Dendritic cell treated with granulocyte-macrophage colony-stimulating factor and Interleukin-4, amounts not matched to agents 40 ng/mL and 50 ng/mL, for 4 days (primary cell): ENCODE measurements around the gene NAE1.

Source experiments
- H3K27ac Mint-ChIP-seq: one replicate; pipeline ENCODE4 v1.8.0; 2022; ENCODE audit warnings: mild to moderate bottlenecking, mixed read lengths
- H3K27me3 Mint-ChIP-seq: one replicate; pipeline ENCODE4 v1.8.0; 2022; ENCODE audit warnings: mild to moderate bottlenecking, mixed read lengths
- H3K36me3 Mint-ChIP-seq: one replicate; pipeline ENCODE4 v1.8.0; 2022; ENCODE audit warnings: low read depth, mixed read lengths
- H3K4me1 Mint-ChIP-seq: one replicate; pipeline ENCODE4 v1.8.0; 2022; ENCODE audit warnings: low read depth, mixed read lengths
- H3K4me3 Mint-ChIP-seq: one replicate; pipeline ENCODE4 v1.8.0; 2022; ENCODE audit warnings: mild to moderate bottlenecking, moderate library complexity, mixed read lengths
- H3K9me3 Mint-ChIP-seq: one replicate; pipeline ENCODE4 v1.8.0; 2022; ENCODE audit warnings: mixed read lengths
- intact Hi-C: fragments of 100-400 bp; cut with micrococcal nuclease; formaldehyde crosslinking; loops from one replicate; pipeline ENCODE4 v1.15.0; 2022

Gene NAE1

DNA sequence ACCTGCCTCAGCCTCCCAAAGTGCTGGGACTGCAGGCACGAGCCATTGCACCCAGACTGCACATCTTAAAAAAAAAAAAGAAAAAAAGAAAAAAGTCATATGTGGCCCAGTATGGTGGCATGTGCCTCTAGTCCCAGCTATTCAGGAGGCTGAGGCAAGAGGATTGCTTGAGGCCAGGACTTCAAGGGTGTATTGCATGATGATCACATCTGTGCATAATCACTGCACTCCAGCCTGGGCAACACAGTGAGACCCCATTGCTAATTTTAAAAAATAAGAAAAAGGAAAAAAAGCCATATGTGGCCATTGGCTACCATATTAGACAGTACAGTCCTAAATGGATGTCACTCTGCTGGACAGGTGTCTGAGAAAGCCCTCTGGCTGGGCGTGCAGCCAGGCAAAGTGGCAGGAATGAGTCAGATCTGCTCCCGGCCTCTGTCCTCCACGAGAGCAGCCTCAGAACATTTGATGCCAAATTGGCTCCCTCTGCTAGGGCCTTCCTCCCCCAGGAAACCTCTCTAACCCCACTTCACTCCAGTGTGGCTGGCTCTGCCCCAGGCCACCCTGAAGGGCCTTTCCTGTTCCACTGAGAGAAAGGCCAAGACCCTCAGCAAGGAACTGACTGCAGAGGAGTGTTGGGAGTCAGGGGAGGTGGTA is 28.1 kb upstream of the NAE1 start:
- H3K27ac Mint-ChIP-seq: no peak overlapping the region
- H3K9me3 Mint-ChIP-seq: no peaks in the 10 kb centered on the region
- no peak overlapping the region for H3K4me3 Mint-ChIP-seq
- peaks cover 25% of the 10 kb centered on the region for H3K27me3 Mint-ChIP-seq
- intact Hi-C loops: no loop called here
- H3K36me3 Mint-ChIP-seq: no peaks in the 10 kb centered on the region
- H3K4me1 Mint-ChIP-seq: no peaks in the 10 kb centered on the region

GRCh38 chr16:66857437-66857836 is 26.7 kb upstream of the NAE1 start:
- Mint-ChIP-seq H3K4me3 (no peak overlapping the region), H3K36me3 (no peaks in the 10 kb centered on the region), H3K4me1 (no peaks in the 10 kb centered on the region), H3K27me3 (peaks cover 37% of the 10 kb centered on the region), H3K9me3 (no peaks in the 10 kb centered on the region), H3K27ac (no peak overlapping the region)
- intact Hi-C loops: no loop called here

DNA sequence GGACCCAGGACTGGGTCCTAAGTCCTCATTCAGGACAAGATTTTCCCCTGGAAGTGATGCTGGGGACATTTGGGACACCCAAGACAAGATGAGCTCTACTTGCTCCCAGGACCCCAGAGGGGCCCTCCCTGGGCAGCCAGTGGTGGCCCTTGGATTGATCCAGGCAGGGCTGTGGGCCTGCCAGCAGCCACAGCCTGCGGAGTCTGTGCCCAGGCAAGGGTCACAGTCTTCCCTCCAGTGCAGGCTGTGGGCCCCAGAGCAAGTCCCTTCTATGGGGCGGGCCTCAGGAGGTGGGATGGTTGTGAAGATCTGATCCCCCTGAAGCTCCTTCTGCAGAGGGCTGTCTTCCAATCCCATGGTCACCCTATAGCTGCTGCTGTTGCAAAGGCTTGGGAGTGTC is 26.0 kb upstream of the NAE1 start:
- H3K4me3 Mint-ChIP-seq: no peak overlapping the region
- peaks cover 43% of the 10 kb centered on the region for H3K27me3 Mint-ChIP-seq
- H3K9me3 Mint-ChIP-seq: no peaks in the 10 kb centered on the region
- intact Hi-C loops: no loop called here
- H3K36me3 Mint-ChIP-seq: no peaks in the 10 kb centered on the region
- H3K27ac Mint-ChIP-seq: no peak overlapping the region
- no peaks in the 10 kb centered on the region for H3K4me1 Mint-ChIP-seq

- intact Hi-C loops: no loop called here
- Mint-ChIP-seq H3K27me3 (peaks cover 48% of the 10 kb centered on the region), H3K27ac (no peak overlapping the region), H3K9me3 (no peaks in the 10 kb centered on the region), H3K4me1 (no peaks in the 10 kb centered on the region), H3K4me3 (no peak overlapping the region), H3K36me3 (no peaks in the 10 kb centered on the region)
Observed at GRCh38 chr16:66856184-66856730, 25.5 kb upstream of the NAE1 start.

- Mint-ChIP-seq H3K27ac (no peak overlapping the region), H3K4me3 (no peak overlapping the region)
- intact Hi-C loops: no loop called here
Observed at GRCh38 chr16:66853261-66854139, 22.7 kb upstream of the NAE1 start.

DNA sequence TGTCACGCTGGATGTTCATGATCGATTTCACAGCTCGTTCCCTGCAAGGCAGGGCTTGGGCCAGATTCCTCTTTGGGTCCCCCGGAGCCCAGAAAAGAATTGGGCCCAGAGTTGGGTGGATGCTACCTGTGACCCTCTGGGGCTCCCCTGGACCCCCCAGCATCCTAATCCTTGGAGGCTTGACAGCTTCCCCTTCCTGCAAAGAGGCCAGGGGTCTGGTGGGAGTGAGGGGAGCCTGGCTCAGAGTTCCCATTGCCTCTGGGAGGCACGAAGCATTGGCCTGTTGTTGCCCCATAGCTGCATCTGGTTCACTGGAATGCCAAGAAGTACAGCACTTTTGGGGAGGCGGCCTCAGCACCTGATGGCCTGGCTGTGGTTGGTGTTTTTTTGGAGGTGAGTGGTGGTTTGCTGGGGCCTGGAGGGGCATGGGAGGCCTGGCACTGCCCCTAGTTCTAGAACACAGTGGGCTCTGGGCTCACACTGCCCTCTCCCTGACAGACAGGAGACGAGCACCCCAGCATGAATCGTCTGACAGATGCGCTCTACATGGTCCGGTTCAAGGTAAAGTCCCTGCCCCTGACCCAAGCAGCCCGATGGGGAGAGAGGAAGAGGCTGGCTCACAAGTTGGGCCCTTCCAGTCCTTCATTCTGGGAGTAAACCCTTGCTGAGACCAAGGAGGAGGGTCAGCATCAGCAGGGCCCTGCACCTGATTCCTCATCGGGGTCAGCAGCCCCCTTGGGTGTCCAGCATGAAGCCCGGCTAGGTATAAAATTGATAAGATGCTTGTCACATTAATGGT is 20.6 kb upstream of the NAE1 start:
- intact Hi-C loops: no loop called here
- H3K27me3 Mint-ChIP-seq: peaks cover 81% of the 10 kb centered on the region
- no peak overlapping the region for H3K27ac Mint-ChIP-seq
- peaks cover 20% of the 10 kb centered on the region for H3K4me1 Mint-ChIP-seq
- no peaks in the 10 kb centered on the region for H3K36me3 Mint-ChIP-seq
- no peak overlapping the region for H3K4me3 Mint-ChIP-seq
- no peaks in the 10 kb centered on the region for H3K9me3 Mint-ChIP-seq

More at GRCh38 chr16:66853261-66854139, 22.7 kb upstream of the NAE1 start:
- Mint-ChIP-seq H3K36me3 (no peaks in the 10 kb centered on the region), H3K27me3 (peaks cover 63% of the 10 kb centered on the region), H3K9me3 (no peaks in the 10 kb centered on the region), H3K4me1 (peaks cover 12% of the 10 kb centered on the region)

- Mint-ChIP-seq H3K4me3 (no peak overlapping the region), H3K4me1 (peaks cover 20% of the 10 kb centered on the region), H3K27ac (no peak overlapping the region), H3K9me3 (no peaks in the 10 kb centered on the region), H3K36me3 (no peaks in the 10 kb centered on the region), H3K27me3 (peaks cover 84% of the 10 kb centered on the region)
- intact Hi-C loops: no loop called here
Observed at GRCh38 chr16:66850115-66850815, 19.5 kb upstream of the NAE1 start.

GRCh38 chr16:66849549-66849948 is 18.8 kb upstream of the NAE1 start:
- intact Hi-C loops: no loop called here
- peaks cover 87% of the 10 kb centered on the region for H3K27me3 Mint-ChIP-seq
- no peaks in the 10 kb centered on the region for H3K9me3 Mint-ChIP-seq
- H3K4me3 Mint-ChIP-seq: no peak overlapping the region
- no peak overlapping the region for H3K27ac Mint-ChIP-seq
- H3K4me1 Mint-ChIP-seq: peaks cover 26% of the 10 kb centered on the region
- no peaks in the 10 kb centered on the region for H3K36me3 Mint-ChIP-seq

DNA sequence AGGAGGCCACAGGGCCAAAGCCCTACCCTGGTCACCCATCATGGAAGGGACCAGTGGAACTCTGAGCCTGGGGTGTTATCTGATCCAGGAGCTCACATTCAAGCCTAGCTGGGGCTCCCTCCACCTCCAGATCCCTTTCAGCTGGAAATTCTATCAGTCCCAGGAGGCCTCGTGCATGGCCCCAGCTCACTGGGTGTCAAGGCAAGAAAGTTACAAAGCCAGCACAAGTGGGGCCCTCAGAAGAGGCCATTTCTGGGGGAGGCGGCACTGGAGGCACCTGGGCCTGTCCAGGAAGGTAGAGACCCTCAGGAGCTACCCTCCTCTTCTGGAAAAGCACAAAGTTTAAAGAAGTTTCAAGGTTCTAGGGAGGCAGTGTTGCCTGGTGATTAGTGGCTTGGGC is 18.2 kb upstream of the NAE1 start:
- Mint-ChIP-seq H3K4me3 (no peak overlapping the region), H3K36me3 (no peaks in the 10 kb centered on the region), H3K9me3 (no peaks in the 10 kb centered on the region)

DNA sequence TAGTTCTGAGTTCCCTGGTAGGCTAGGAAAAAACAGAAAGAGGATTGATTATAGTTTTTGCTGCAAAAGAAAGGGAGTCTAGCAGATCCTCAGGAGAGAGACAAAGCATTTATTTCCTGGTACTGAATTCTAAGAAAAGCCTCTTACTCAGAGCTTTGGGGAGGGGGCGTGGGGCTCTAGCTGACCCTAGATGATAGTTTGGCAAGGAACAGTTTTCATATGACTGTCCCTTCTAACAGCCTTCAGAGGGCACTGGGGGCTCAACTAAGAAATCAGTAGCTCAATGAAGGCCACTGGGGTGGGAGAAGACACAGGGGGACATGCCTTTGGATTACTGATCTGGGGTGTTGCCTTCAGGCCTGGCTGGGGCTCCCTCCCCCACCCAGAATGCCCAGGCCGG is 17.4 kb upstream of the NAE1 start:
- Mint-ChIP-seq H3K27me3 (peaks cover 86% of the 10 kb centered on the region), H3K4me1 (peaks cover 31% of the 10 kb centered on the region), H3K4me3 (no peak overlapping the region), H3K27ac (no peak overlapping the region), H3K36me3 (no peaks in the 10 kb centered on the region), H3K9me3 (no peaks in the 10 kb centered on the region)
- intact Hi-C loops: no loop called here

More for the DNA sequence above, 18.2 kb upstream of the NAE1 start:
- intact Hi-C loops: no loop called here
- H3K27me3 Mint-ChIP-seq: peaks cover 86% of the 10 kb centered on the region
- H3K4me1 Mint-ChIP-seq: peaks cover 28% of the 10 kb centered on the region
- no peak overlapping the region for H3K27ac Mint-ChIP-seq

DNA sequence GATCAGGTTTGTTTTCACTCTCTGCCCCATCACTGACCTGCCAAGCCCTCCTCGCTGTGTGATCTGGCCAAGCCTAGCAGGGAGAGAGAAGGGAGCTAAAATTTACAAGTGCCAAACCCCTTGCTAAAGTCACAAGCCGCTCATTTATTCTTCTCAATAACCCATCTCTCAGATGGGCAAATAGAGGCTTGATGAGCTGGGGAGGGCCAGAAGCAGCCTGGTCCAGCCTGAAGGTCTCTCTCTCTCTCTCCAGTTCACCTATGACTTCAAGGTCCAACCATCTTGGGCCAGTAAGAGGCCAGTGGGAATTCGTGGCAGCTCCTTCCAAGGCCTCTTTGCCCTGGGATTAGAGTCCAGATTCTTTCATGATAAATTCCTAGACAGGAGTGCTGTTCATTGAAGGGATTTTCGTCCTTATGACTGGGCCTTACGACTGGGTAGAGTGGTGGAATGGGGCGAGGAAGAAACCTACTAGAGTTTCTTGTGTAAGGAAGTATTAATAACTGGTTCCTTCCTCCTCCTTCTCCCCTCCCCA is 16.8 kb upstream of the NAE1 start:
- Mint-ChIP-seq H3K36me3 (no peaks in the 10 kb centered on the region), H3K9me3 (no peaks in the 10 kb centered on the region), H3K4me3 (no peak overlapping the region), H3K4me1 (peaks cover 31% of the 10 kb centered on the region), H3K27ac (no peak overlapping the region), H3K27me3 (peaks cover 87% of the 10 kb centered on the region)
- intact Hi-C loops: no loop called here

DNA sequence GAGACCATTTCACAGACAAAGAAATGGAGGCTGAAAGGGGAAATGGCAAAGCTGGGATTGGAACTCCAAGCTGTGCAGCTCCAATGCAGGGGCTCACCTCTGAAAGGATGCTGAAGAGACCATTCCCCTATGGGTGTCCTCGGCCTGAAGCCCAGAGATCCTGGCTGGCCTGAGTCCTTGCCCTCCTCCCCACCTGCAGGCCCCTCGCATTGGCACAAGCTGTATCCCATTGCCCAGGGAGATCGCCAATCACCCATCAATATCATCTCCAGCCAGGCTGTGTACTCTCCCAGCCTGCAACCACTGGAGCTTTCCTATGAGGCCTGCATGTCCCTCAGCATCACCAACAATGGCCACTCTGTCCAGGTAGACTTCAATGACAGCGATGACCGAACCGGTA is 16.1 kb upstream of the NAE1 start:
- intact Hi-C loops: no loop called here
- peaks cover 85% of the 10 kb centered on the region for H3K27me3 Mint-ChIP-seq

DNA sequence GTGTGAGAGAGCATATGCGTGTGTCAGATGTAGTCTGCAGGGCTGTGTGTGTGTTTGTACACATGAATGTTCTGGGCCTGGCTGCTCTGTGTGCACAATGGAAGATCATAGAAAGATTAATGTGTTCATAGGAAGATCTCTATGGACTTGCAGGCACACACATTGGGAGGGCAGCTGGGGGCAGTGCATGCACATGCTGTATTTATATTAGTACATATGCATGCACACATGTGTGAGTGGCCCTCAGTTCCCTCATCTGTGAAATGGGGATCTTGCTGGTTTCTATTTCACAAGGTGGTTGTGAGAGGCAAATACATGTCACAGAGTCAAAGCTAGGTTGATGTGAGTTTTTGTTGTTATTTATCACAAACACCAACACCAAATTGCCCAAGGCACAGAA is 15.5 kb upstream of the NAE1 start:
- H3K4me1 Mint-ChIP-seq: peaks cover 33% of the 10 kb centered on the region
- intact Hi-C loops: no loop called here
- H3K27ac Mint-ChIP-seq: no peak overlapping the region
- H3K4me3 Mint-ChIP-seq: no peak overlapping the region
- H3K27me3 Mint-ChIP-seq: peaks cover 84% of the 10 kb centered on the region
- H3K36me3 Mint-ChIP-seq: no peaks in the 10 kb centered on the region
- H3K9me3 Mint-ChIP-seq: no peaks in the 10 kb centered on the region

More for the DNA sequence above, 16.1 kb upstream of the NAE1 start:
- Mint-ChIP-seq H3K9me3 (no peaks in the 10 kb centered on the region), H3K27ac (no peak overlapping the region), H3K36me3 (no peaks in the 10 kb centered on the region), H3K4me3 (no peak overlapping the region), H3K4me1 (peaks cover 31% of the 10 kb centered on the region)
